ENCODE measurements around the gene CAPZB.

DNA sequence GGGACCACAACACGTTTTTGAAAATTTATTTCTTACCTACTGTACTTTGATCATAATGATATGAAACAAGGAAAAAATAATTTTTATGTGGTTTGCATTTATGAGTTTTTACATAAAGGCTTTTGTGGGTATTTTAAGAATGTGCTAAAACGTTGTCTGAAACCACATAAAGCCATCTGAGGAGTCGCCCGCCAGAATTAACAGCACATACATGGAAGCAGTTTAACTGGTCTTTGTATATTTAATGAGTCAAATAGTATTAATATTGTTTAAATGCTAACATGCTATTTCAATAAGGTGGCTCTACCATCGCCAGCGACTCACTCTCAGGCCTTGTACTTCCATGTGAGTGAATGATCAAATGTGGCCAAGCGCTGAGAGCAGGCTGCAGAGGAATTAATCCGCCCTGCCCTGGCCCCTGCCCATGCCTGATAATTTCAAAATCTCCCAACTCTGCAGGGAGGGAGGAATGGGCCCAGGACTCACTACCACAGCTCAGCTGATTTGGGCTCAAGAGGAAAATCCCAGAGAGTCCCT lies 123.7 kb downstream of the CAPZB start:
- TF ChIP-seq CTCF (IDR thresholded peaks at IDR 0.05) (no peak), REST (IDR thresholded peaks at IDR 0.05) (no peak), EP300 (IDR thresholded peaks at IDR 0.05) (no peak), MAFK (IDR thresholded peaks at IDR 0.05; ENCODE audit: partially characterized antibody) (no peak), RAD21 (conservative IDR thresholded peaks at IDR 0.05 in 1 of 2, IDR thresholded peaks at IDR 0.05 in 1 of 2) (no peak), RFX5 (IDR thresholded peaks at IDR 0.05) (no peak), POLR2A (IDR thresholded peaks at IDR 0.05; ENCODE audit: low read length) (no peak), PBX3 (IDR thresholded peaks at IDR 0.05) (no peak)
- TF ChIP-seq, protein P1, sequence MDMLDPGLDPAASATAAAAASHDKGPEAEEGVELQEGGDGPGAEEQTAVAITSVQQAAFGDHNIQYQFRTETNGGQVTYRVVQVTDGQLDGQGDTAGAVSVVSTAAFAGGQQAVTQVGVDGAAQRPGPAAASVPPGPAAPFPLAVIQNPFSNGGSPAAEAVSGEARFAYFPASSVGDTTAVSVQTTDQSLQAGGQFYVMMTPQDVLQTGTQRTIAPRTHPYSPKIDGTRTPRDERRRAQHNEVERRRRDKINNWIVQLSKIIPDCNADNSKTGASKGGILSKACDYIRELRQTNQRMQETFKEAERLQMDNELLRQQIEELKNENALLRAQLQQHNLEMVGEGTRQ (IDR thresholded peaks at IDR 0.05): no peak

All from A549 (cell line).